Tibial artery (tissue), 4 donors: ENCODE data around the gene SLC40A1.
"Not testable (repeated sequence)": the region's sequence is repeated elsewhere in the genome, so short reads cannot be mapped to it uniquely, and the experiment has no call there.

Experiments used
- DNase-seq, 2 donors: peaks; one replicate each; pipeline ENCODE4 v3.0.0-alpha.2; 2019
- H3K27ac ChIP-seq, 2 donors: fragments of 200-600 bp; sonication (generic) in 1 of 2; 1 replicate in 1 of 2; 2 replicates in 1 of 2; pipeline ENCODE4 v1.5.1; 2018 to 2019; ENCODE audit warnings: mild to moderate bottlenecking in 1 of 2
- H3K27me3 ChIP-seq, 2 donors: fragments of 200-600 bp; sonication (generic) in 1 of 2; one replicate each; pipeline versions ENCODE4 v1.5.1 to v1.6.0; 2016 to 2019
- H3K36me3 ChIP-seq, 3 donors: fragments of 200-600 bp; sonication (generic) in 2 of 3; one replicate each; pipeline ENCODE4 v1.5.1; 2016 to 2019; ENCODE audit warnings: mild to moderate bottlenecking in 2 of 3
- H3K4me1 ChIP-seq, 4 donors: fragments of 200-600 bp; sonication (generic) in 2 of 4; 1 replicate in 3 of 4; 2 replicates in 1 of 4; pipeline ENCODE4 v1.5.1; 2016 to 2019
- H3K4me3 ChIP-seq, 2 donors: fragments of 200-600 bp; sonication (generic) in 1 of 2; 1 replicate in 1 of 2; 2 replicates in 1 of 2; pipeline ENCODE4 v1.5.1; 2018 to 2019; ENCODE audit warnings: mild to moderate bottlenecking in 2 of 2
- H3K9me3 ChIP-seq, 3 donors: fragments of 200-600 bp; sonication (generic) in 1 of 3; one replicate each; pipeline ENCODE4 v1.5.1; 2016 to 2019
- CTCF ChIP-seq, 2 experiments: fragments of 200-600 bp in 1 of 2; fragments of 450-650 bp in 1 of 2; IDR thresholded peaks; one replicate each; pipeline ENCODE4 v1.5.1; 2017 to 2019; ENCODE audit warnings: antibody characterized with exemption in 2 of 2, mild to moderate bottlenecking in 1 of 2, moderate library complexity in 1 of 2
- intact Hi-C: fragments of 100-400 bp; cut with DNase I; formaldehyde crosslinking; loops from one replicate; pipeline ENCODE4 v1.15.0; 2023; ENCODE audit warnings: low total_unique reads

Gene SLC40A1

GRCh38 chr2:189608795-189609422, 28.3 kb upstream of the SLC40A1 start:
- no peak overlapping the region for H3K27ac ChIP-seq
- intact Hi-C loops: no loop called here
- no peaks in the 10 kb centered on the region for H3K36me3 ChIP-seq
- H3K27me3 ChIP-seq: no peaks in the 10 kb centered on the region
- no peak for TF ChIP-seq CTCF (IDR thresholded peaks at IDR 0.05)
- DNase-seq: no peak
- H3K9me3 ChIP-seq: no peaks in the 10 kb centered on the region
- H3K4me3 ChIP-seq: no peak overlapping the region
- H3K4me1 ChIP-seq: peaks cover 0 to 19% (median 4%) of the 10 kb centered on the region in 4 donors

GRCh38 chr2:189608170-189608569, 27.6 kb upstream of the SLC40A1 start:
- Histone ChIP-seq H3K27me3 (no peaks in the 10 kb centered on the region), H3K4me3 (no peak overlapping the region), H3K36me3 (no peaks in the 10 kb centered on the region), H3K27ac (no peak overlapping the region), H3K9me3 (no peaks in the 10 kb centered on the region), H3K4me1 (peaks cover 0 to 12% (median 3%) of the 10 kb centered on the region in 4 donors)
- intact Hi-C loops: no loop called here
- no peak for DNase-seq
- no peak for TF ChIP-seq CTCF (IDR thresholded peaks at IDR 0.05)

GRCh38 chr2:189602233-189602632, 21.6 kb upstream of the SLC40A1 start:
- no peaks in the 10 kb centered on the region for H3K4me1 ChIP-seq
- no peak overlapping the region for H3K27ac ChIP-seq
- DNase-seq: no peak
- no peaks in the 10 kb centered on the region for H3K9me3 ChIP-seq
- no peak for TF ChIP-seq CTCF (IDR thresholded peaks at IDR 0.05)
- intact Hi-C loops: no loop called here
- no peaks in the 10 kb centered on the region for H3K36me3 ChIP-seq
- H3K27me3 ChIP-seq: no peaks in the 10 kb centered on the region
- no peak overlapping the region for H3K4me3 ChIP-seq

- H3K4me1 ChIP-seq, H3K36me3 ChIP-seq, H3K27ac ChIP-seq, H3K9me3 ChIP-seq, H3K4me3 ChIP-seq, DNase-seq, H3K27me3 ChIP-seq, intact Hi-C loops: not testable (repeated sequence)
These were observed 21.1 kb upstream of the SLC40A1 start for GRCh38 chr2:189601652-189602051.

GRCh38 chr2:189601043-189601442, 20.5 kb upstream of the SLC40A1 start:
- no peak for DNase-seq
- H3K27me3 ChIP-seq: no peaks in the 10 kb centered on the region
- H3K27ac ChIP-seq: no peak overlapping the region
- no peaks in the 10 kb centered on the region for H3K4me1 ChIP-seq
- H3K36me3 ChIP-seq: no peaks in the 10 kb centered on the region
- no peak for TF ChIP-seq CTCF (IDR thresholded peaks at IDR 0.05)
- no peak overlapping the region for H3K4me3 ChIP-seq
- intact Hi-C loops: no loop called here
- H3K9me3 ChIP-seq: no peaks in the 10 kb centered on the region

GRCh38 chr2:189599245-189599644, 18.7 kb upstream of the SLC40A1 start:
- no peak for TF ChIP-seq CTCF (IDR thresholded peaks at IDR 0.05)
- no peak for DNase-seq
- no peaks in the 10 kb centered on the region for H3K4me1 ChIP-seq

More at GRCh38 chr2:189599245-189599644, 18.7 kb upstream of the SLC40A1 start:
- Histone ChIP-seq H3K36me3 (no peaks in the 10 kb centered on the region), H3K27me3 (no peaks in the 10 kb centered on the region), H3K27ac (no peak overlapping the region), H3K9me3 (no peaks in the 10 kb centered on the region), H3K4me3 (no peak overlapping the region)
- intact Hi-C loops: no loop called here
